Trophoblast cell (in vitro differentiated cells and primary cell): ENCODE results near the gene MFAP4.

Experiments
- DNase-seq, 2 donors: peaks; one replicate each; pipeline ENCODE4 v3.0.0-alpha.2; 2016
- H2AFZ ChIP-seq: 2 replicates; pipeline ENCODE4 v1.6.1; 2013; ENCODE audit warnings: low read length, moderate library complexity, mild to moderate bottlenecking; ENCODE audit not compliant: insufficient read depth, poor library complexity
- H2AK5ac ChIP-seq: 2 replicates; pipeline ENCODE4 v1.6.1; 2013; ENCODE audit warnings: mild to moderate bottlenecking, low read length
- H2BK120ac ChIP-seq: 2 replicates; pipeline ENCODE4 v1.6.1; 2013; ENCODE audit warnings: low read length, mild to moderate bottlenecking, moderate library complexity; ENCODE audit not compliant: insufficient read depth, poor library complexity
- H2BK12ac ChIP-seq: 2 replicates; pipeline ENCODE4 v1.6.1; 2013; ENCODE audit warnings: mild to moderate bottlenecking, low read length, moderate library complexity
- H2BK5ac ChIP-seq: 2 replicates; pipeline ENCODE4 v1.6.1; 2013; ENCODE audit warnings: low read length, low read depth, moderate library complexity, mild to moderate bottlenecking; ENCODE audit not compliant: poor library complexity
- H3K14ac ChIP-seq: 2 replicates; pipeline ENCODE4 v1.6.1; 2013; ENCODE audit warnings: mild to moderate bottlenecking, low read length
- H3K18ac ChIP-seq: 2 replicates; pipeline ENCODE4 v1.6.1; 2013; ENCODE audit warnings: mild to moderate bottlenecking, low read length
- H3K23ac ChIP-seq: 2 replicates; pipeline ENCODE4 v1.6.1; 2013; ENCODE audit warnings: low read length
- H3K27ac ChIP-seq: 2 replicates; pipeline ENCODE4 v1.5.1; 2013; ENCODE audit warnings: low read depth, mild to moderate bottlenecking, inconsistent platforms, low read length, moderate library complexity
- H3K27me3 ChIP-seq: 2 replicates; pipeline ENCODE4 v1.6.1; 2013; ENCODE audit warnings: inconsistent platforms, mild to moderate bottlenecking, low read length, moderate library complexity; ENCODE audit not compliant: insufficient read depth
- H3K36me3 ChIP-seq, 2 experiments: 1 replicate in 1 of 2; 2 replicates in 1 of 2; pipeline ENCODE4 v1.6.1; 2013; ENCODE audit warnings: low read length in 2 of 2, mild to moderate bottlenecking in 2 of 2, moderate library complexity in 1 of 2; ENCODE audit not compliant: insufficient read depth in 2 of 2, control insufficient read depth in 1 of 2
- H3K4ac ChIP-seq: 2 replicates; pipeline ENCODE4 v1.6.1; 2013; ENCODE audit warnings: low read depth, mild to moderate bottlenecking, low read length, moderate library complexity
- H3K4me1 ChIP-seq, 2 experiments: 1 replicate in 1 of 2; 2 replicates in 1 of 2; pipeline ENCODE4 v1.6.1; 2013; ENCODE audit warnings: low read length in 2 of 2, mild to moderate bottlenecking in 2 of 2, moderate library complexity in 1 of 2; ENCODE audit not compliant: insufficient read depth in 2 of 2, control insufficient read depth in 1 of 2
- H3K4me2 ChIP-seq: 2 replicates; pipeline ENCODE4 v1.6.1; 2013; ENCODE audit warnings: inconsistent platforms, mild to moderate bottlenecking, low read length, moderate library complexity
- H3K4me3 ChIP-seq: 2 replicates; pipeline ENCODE4 v1.5.1; 2013; ENCODE audit warnings: mild to moderate bottlenecking, low read depth, low read length, inconsistent platforms
- H3K79me1 ChIP-seq: one replicate; pipeline ENCODE4 v1.6.1; 2013; ENCODE audit warnings: low read length
- H3K79me2 ChIP-seq: 2 replicates; pipeline ENCODE4 v1.6.1; 2013; ENCODE audit warnings: low read length, mild to moderate bottlenecking; ENCODE audit not compliant: control insufficient read depth, insufficient read depth, poor library complexity
- H3K9ac ChIP-seq: 2 replicates; pipeline ENCODE4 v1.6.1; 2013; ENCODE audit warnings: mild to moderate bottlenecking, low read length
- H3K9me3 ChIP-seq: 2 replicates; pipeline ENCODE4 v1.6.1; 2013; ENCODE audit warnings: low read depth, mild to moderate bottlenecking, control low read depth, inconsistent platforms, low read length; ENCODE audit not compliant: insufficient read depth
- H4K12ac ChIP-seq: 2 replicates; pipeline ENCODE4 v1.6.1; 2013; ENCODE audit warnings: low read depth, mild to moderate bottlenecking, low read length, moderate library complexity
- H4K8ac ChIP-seq: 2 replicates; pipeline ENCODE4 v1.6.1; 2013; ENCODE audit warnings: low read depth, mild to moderate bottlenecking, low read length, moderate library complexity
- H4K91ac ChIP-seq: one replicate; pipeline ENCODE4 v1.6.1; 2013; ENCODE audit warnings: low read depth, mild to moderate bottlenecking, low read length, moderate library complexity
- WGBS: extraction: QIAGEN DNeasy Blood & Tissue Kit; methylation state at CpG from one replicate; pipeline ENCODE4 v1.1.7; 2013; ENCODE audit warnings: missing lambda C conversion rate; ENCODE audit not compliant: insufficient read length, insufficient coverage; ENCODE audit errors: extremely low coverage; 5-methylcytosine and 5-hydroxymethylcytosine counted together

Gene MFAP4

GRCh38 chr17:19426631-19427030 is 39.6 kb upstream of the MFAP4 start:
- H3K79me1 ChIP-seq = no peaks in the 10 kb centered on the region
- no peak for DNase-seq
- H3K9ac ChIP-seq = no peak overlapping the region
- no peak overlapping the region for H2BK120ac ChIP-seq
- H3K4ac ChIP-seq = no peak overlapping the region
- no peak overlapping the region for H3K23ac ChIP-seq
- no peak overlapping the region for H3K14ac ChIP-seq
- H3K4me2 ChIP-seq = no peak overlapping the region
- H3K27ac ChIP-seq = no peak overlapping the region
- no peaks in the 10 kb centered on the region for H3K9me3 ChIP-seq
- no CpG with 5 or more reads among the region's 5 CpGs for WGBS
- H2BK5ac ChIP-seq = no peak overlapping the region
- no peak overlapping the region for H3K18ac ChIP-seq
- no peak overlapping the region for H2AFZ ChIP-seq
- no peaks in the 10 kb centered on the region for H3K79me2 ChIP-seq
- H3K4me3 ChIP-seq = no peak overlapping the region
- H4K91ac ChIP-seq = no peak overlapping the region
- H2AK5ac ChIP-seq = no peak overlapping the region
- H3K4me1 ChIP-seq = no peaks in the 10 kb centered on the region
- no peak overlapping the region for H2BK12ac ChIP-seq
- no peaks in the 10 kb centered on the region for H3K27me3 ChIP-seq
- no peak overlapping the region for H4K8ac ChIP-seq
- no peak overlapping the region for H4K12ac ChIP-seq
- H3K36me3 ChIP-seq = no peaks in the 10 kb centered on the region

- DNase-seq = no peak
- WGBS = no CpG with 5 or more reads among the region's 8 CpGs
Observed at GRCh38 chr17:19424934-19425868, 38.2 kb upstream of the MFAP4 start.

DNA sequence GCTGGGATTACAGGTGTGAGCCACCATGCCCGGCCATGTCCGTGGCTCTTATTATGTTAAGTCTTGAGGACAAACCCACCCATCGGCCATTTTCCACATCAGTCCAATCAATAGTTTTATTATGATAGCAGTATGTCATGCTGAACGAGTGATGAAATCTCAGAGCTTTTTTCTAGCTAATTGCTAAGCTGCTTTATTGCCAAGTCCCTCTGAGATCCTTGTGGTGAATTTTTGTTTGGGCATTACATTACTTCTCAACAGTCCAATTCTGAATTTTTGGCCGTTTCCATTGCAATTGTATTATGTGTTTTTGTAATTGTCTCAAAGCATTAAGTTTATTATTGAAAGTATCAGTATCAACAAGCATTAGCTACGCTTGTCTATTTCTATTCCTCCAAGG is 34.9 kb upstream of the MFAP4 start:
- Histone ChIP-seq H4K8ac (no peak overlapping the region), H3K18ac (no peak overlapping the region), H3K4me2 (no peak overlapping the region), H3K9ac (no peak overlapping the region), H3K36me3 (no peaks in the 10 kb centered on the region), H3K4me1 (no peaks in the 10 kb centered on the region), H3K27ac (no peak overlapping the region), H3K9me3 (no peaks in the 10 kb centered on the region), H2BK5ac (no peak overlapping the region), H3K4ac (no peak overlapping the region), H2BK120ac (no peak overlapping the region), H4K12ac (no peak overlapping the region), H3K4me3 (no peak overlapping the region), H4K91ac (no peak overlapping the region), H3K79me1 (no peaks in the 10 kb centered on the region), H2BK12ac (no peak overlapping the region), H2AFZ (no peak overlapping the region), H3K27me3 (no peaks in the 10 kb centered on the region), H2AK5ac (no peak overlapping the region), H3K23ac (no peak overlapping the region), H3K79me2 (no peaks in the 10 kb centered on the region), H3K14ac (no peak overlapping the region)
- no CpG with 5 or more reads among the region's 6 CpGs for WGBS
- DNase-seq = no peak

More at GRCh38 chr17:19424934-19425868, 38.2 kb upstream of the MFAP4 start:
- Histone ChIP-seq H3K4ac (no peak overlapping the region), H4K91ac (no peak overlapping the region), H4K12ac (no peak overlapping the region), H3K4me2 (no peak overlapping the region), H3K79me1 (no peaks in the 10 kb centered on the region), H3K79me2 (no peaks in the 10 kb centered on the region), H3K9ac (no peak overlapping the region), H2BK5ac (no peak overlapping the region), H3K23ac (no peak overlapping the region), H3K27ac (no peak overlapping the region), H2AK5ac (no peak overlapping the region), H3K14ac (no peak overlapping the region), H2BK12ac (no peak overlapping the region), H3K4me1 (no peaks in the 10 kb centered on the region), H3K27me3 (no peaks in the 10 kb centered on the region), H3K18ac (no peak overlapping the region), H3K9me3 (no peaks in the 10 kb centered on the region), H4K8ac (no peak overlapping the region), H3K36me3 (no peaks in the 10 kb centered on the region), H2BK120ac (no peak overlapping the region), H3K4me3 (no peak overlapping the region), H2AFZ (no peak overlapping the region)

GRCh38 chr17:19421219-19421618 is 34.2 kb upstream of the MFAP4 start:
- Histone ChIP-seq H3K9ac (no peak overlapping the region), H3K4me3 (no peak overlapping the region), H2BK120ac (no peak overlapping the region), H3K27me3 (no peaks in the 10 kb centered on the region), H4K91ac (no peak overlapping the region), H2BK5ac (no peak overlapping the region), H2AFZ (no peak overlapping the region), H3K36me3 (no peaks in the 10 kb centered on the region), H3K4ac (no peak overlapping the region), H3K18ac (no peak overlapping the region), H4K8ac (no peak overlapping the region), H3K79me2 (no peaks in the 10 kb centered on the region), H2BK12ac (no peak overlapping the region), H3K27ac (no peak overlapping the region), H2AK5ac (no peak overlapping the region), H3K79me1 (no peaks in the 10 kb centered on the region), H3K4me2 (no peak overlapping the region), H3K9me3 (no peaks in the 10 kb centered on the region), H4K12ac (no peak overlapping the region), H3K23ac (no peak overlapping the region), H3K4me1 (no peaks in the 10 kb centered on the region), H3K14ac (no peak overlapping the region)
- WGBS = no CpG with 5 or more reads among the region's 4 CpGs
- DNase-seq = no peak
